HepG2 (cell line): ENCODE measurements around the gene ARF5. TPM values are rescaled to one million over a fixed set of nuclear protein-coding genes. Genes with fewer than 3 reads are reported as not detected.

Experiments used
- ATF7-NPFF ChIP-seq: sonication (generic); formaldehyde crosslinking; IDR thresholded peaks from 2 replicates; pipeline ENCODE4 v1.8.1; 2023; ENCODE audit warnings: mild to moderate bottlenecking, low read depth, missing genetic modification reagents, moderate library complexity
- GLMP ChIP-seq: sonication (generic); formaldehyde crosslinking; IDR thresholded peaks from 2 replicates; pipeline ENCODE4 v1.9.0; 2021; ENCODE audit warnings: missing genetic modification reagents, mild to moderate bottlenecking, borderline replicate concordance
- RARG ChIP-seq: sonication (generic); formaldehyde crosslinking; IDR thresholded peaks from 2 replicates; pipeline ENCODE4 v1.4.0; 2020; ENCODE audit warnings: low read depth, mild to moderate bottlenecking, missing genetic modification reagents
- TBX3 ChIP-seq: fragments of 450-650 bp; IDR thresholded peaks from 2 replicates; pipeline ENCODE4 v1.6.1; 2017; ENCODE audit warnings: antibody characterized with exemption, mild to moderate bottlenecking, inconsistent platforms, borderline replicate concordance
- ZBTB40 ChIP-seq, 2 experiments: fragments of 450-650 bp in 1 of 2; sonication (generic) in 1 of 2; formaldehyde crosslinking in 1 of 2; IDR thresholded peaks; 2 replicates each; pipeline versions ENCODE4 v1.6.1 to v1.8.0; 2016 to 2022; ENCODE audit warnings: antibody characterized with exemption in 1 of 2, mild to moderate bottlenecking in 1 of 2, missing genetic modification reagents in 1 of 2
- ZNF143 ChIP-seq: sonication (generic); formaldehyde crosslinking; IDR thresholded peaks from 2 replicates; pipeline ENCODE4 v1.4.0; 2020; ENCODE audit warnings: missing genetic modification reagents
- ZNF232 ChIP-seq: sonication (generic); formaldehyde crosslinking; IDR thresholded peaks from 2 replicates; pipeline ENCODE4 v1.4.0; 2020; ENCODE audit warnings: missing genetic modification reagents, borderline replicate concordance
- polyA plus RNA-seq, 8 experiments: library from polyadenylated mRNA; depleted of rRNA in 3 of 8; stranded (reverse) in 7 of 8; unstranded in 1 of 8; fragments of >200 nt; fragmentation: Illumina TruSeq in 4 of 8; extraction: Trizol in 4 of 8; gene quantifications; 2 replicates each; pipeline versions ENCODE4 v1.2.1 to v1.2.3, GENCODE V29; 2011 to 2016; ENCODE audit warnings: low read depth in 4 of 8, missing spikeins in 1 of 8, mixed read lengths in 1 of 8; ENCODE audit not compliant: insufficient read depth in 1 of 8
- total RNA-seq, 5 experiments: library from RNA; depleted of rRNA; stranded (reverse); fragments of >200 nt; fragmentation: Illumina TruSeq; extraction: Trizol; gene quantifications; 2 replicates each; pipeline ENCODE4 v1.2.3, GENCODE V29; 2016; ENCODE audit warnings: low read depth in 1 of 5

ARF5 gene
- total and polyA plus RNA-seq, 2 of the 13 experiments (the other 11 are each of a cell fraction or from before 2014, with no cell fraction given): 109 to 135 TPM

DNA sequence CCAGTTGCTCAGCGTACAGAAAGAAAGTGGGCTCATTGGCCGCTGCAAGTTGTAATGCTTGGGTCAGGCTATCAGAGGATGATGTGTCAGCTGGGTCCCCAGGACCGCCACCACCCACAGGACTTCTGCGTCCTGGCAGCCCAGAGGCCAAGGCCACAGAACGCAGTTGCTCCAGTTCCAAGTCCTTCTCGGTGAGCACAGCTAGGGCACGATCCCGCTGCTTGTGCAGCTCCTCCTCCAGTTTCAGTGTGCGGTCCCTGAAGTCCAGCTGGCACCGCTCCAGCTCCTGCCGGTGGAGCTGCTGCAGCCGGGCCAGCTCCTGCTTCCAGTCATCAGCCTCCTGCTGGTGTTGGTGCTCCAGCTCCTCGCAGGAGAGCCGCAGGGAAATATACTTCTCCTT lies 5.8 kb upstream of the ARF5 start (continued):
- TF ChIP-seq TBX3 (no peak), ZNF143 (no peak), ATF7-NPFF (CRISPR knock-in tag) (no peak), GLMP (CRISPR knock-in tag) (no peak), ZBTB40 (IDR thresholded peaks at IDR 0.05) (no peak), ZBTB40 (CRISPR knock-in tag; IDR thresholded peaks at IDR 0.05) (no peak), ZNF232 (CRISPR knock-in tag) (no peak), RARG (CRISPR knock-in tag) (no peak)
